Retinal pigment epithelial cell (primary cell): ENCODE measurements around the gene ADAT2.

ENCODE experiments used
- DNase-seq: peaks from one replicate; pipeline ENCODE4 v3.0.0-alpha.2; 2010; ENCODE audit warnings: low read depth
- H3K4me3 ChIP-seq: 2 replicates; pipeline ENCODE4 v1.5.1; 2011; ENCODE audit warnings: mild to moderate bottlenecking, low read length, control low read depth, moderate library complexity
- TF ChIP-seq, protein P1 (sequence below): conservative IDR thresholded peaks from 2 replicates; pipeline ENCODE4 v1.5.1; 2011; ENCODE audit warnings: low read depth, low read length, control low read depth, inconsistent platforms

ADAT2 gene

DNA sequence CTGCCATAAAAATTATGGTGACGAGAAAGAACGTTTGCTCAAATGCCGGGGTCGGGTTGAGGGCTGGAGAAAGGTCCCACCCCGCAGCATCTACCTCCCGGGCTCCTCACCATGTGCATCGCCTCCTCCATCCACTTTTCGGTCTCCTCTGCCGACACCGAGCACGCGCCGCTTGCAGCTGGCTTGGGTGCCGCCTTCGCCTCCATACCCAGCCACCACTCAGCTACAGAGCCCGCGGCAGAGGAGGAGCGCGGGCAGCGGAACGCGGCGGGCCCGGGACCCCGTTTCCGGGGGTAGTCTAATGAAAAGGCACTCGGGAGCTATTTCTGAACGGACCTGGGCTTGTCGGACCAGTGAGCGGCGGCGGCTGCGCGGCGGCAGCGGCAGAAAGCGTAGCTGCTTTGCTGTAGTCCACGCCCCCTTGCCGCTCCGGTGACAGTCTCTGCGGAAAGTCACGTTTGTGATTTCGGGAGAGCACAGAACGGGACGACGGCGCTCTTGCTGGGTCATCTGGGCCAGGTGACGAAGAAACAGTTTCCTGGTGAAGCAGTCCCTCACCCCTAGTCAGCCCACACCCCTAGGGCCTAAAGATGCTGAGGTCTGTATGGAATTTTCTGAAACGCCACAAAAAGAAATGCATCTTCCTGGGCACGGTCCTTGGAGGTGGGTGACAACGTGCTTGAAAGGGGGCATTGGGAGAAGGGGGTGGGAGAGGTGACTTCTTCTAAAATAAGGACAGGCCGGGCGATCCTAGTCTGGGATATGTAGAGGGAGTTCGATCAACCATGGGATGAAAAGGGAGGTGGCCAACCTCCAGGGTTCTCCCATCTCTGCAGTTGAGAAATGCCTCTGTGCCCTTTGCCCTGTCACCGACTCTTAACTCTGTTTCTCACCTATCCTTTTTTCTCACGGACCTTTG, at the start of gene ADAT2, which contains the start of gene PEX3:
ADAT2 (minus strand) TSS at position 243 of the 919 bp plus-strand sequence; CDS start at position 206, 37 bp downstream.
PEX3 (plus strand) TSS at position 353 of the 919 bp plus-strand sequence; CDS start at position 591, 238 bp downstream.
- DNase-seq, result peak; percentile 80
- H3K4me3 ChIP-seq, result peak within 1 kb of the TSS; percentile 90
- TF ChIP-seq, protein P1, sequence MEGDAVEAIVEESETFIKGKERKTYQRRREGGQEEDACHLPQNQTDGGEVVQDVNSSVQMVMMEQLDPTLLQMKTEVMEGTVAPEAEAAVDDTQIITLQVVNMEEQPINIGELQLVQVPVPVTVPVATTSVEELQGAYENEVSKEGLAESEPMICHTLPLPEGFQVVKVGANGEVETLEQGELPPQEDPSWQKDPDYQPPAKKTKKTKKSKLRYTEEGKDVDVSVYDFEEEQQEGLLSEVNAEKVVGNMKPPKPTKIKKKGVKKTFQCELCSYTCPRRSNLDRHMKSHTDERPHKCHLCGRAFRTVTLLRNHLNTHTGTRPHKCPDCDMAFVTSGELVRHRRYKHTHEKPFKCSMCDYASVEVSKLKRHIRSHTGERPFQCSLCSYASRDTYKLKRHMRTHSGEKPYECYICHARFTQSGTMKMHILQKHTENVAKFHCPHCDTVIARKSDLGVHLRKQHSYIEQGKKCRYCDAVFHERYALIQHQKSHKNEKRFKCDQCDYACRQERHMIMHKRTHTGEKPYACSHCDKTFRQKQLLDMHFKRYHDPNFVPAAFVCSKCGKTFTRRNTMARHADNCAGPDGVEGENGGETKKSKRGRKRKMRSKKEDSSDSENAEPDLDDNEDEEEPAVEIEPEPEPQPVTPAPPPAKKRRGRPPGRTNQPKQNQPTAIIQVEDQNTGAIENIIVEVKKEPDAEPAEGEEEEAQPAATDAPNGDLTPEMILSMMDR, result no peak

DNA sequence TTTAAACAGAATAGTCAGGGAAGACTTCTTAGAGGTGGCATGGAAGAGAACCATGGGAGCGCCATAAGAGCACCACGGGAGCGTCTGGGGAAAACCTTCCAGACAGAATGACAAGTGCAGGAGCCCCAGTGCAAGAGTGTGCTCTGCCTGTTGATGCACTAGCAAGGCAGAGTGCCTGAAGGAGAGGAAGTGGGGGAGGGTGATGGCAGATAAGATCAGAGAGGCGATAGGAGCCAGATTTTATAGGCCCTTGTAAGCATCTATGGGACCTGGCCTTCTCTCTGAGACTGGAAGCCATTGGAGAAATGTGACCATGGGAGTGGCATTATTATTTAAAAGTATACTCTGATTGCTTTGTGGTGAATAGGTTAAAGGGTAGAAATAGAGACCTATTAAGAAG, 47.9 kb upstream of the ADAT2 start:
- no peak overlapping the region for H3K4me3 ChIP-seq
- no peak for DNase-seq
- TF ChIP-seq, protein P1, result no peak

DNA sequence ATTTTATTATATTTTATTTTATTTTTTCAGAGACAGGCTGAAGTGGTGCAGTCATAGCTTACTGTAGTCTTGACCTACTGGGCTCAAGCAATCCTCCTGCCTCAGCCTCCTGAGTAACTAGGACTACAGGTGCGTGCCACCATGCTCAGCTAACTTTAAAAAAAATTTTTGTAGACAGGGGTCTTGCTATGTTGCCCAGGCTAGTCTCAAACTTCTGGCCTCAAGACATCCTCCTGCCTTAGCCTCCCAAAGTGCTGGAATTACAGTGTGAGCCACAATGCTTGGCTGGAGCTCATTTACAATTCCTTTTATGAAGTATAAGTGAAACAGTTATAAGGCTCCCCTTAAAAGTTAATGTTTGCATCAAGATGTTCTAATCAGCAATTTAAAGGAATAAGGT, 46.5 kb upstream of the ADAT2 start:
- TF ChIP-seq, protein P1, result no peak
- H3K4me3 ChIP-seq, result no peak overlapping the region
- no peak for DNase-seq

DNA sequence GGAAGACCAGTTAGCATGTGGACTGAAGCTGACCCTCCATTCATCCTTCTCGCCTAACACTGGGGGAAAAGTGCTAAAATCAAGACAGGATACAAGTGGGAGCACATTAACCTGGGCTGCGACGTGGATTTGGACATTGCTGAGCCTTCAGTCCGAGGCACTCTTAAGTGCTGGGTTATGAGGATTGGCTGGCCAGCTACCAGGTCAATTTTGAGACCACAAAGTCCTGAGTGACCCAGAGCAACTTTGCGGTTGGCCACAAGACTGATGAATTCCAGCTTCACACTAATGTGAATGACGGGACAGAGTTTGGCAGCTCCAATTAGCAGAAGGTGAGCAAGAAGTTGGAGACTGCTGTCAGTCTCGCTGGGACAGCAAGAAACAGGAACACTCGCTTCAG, 40.3 kb upstream of the ADAT2 start:
- no peak for DNase-seq
- TF ChIP-seq, protein P1, result no peak

DNA sequence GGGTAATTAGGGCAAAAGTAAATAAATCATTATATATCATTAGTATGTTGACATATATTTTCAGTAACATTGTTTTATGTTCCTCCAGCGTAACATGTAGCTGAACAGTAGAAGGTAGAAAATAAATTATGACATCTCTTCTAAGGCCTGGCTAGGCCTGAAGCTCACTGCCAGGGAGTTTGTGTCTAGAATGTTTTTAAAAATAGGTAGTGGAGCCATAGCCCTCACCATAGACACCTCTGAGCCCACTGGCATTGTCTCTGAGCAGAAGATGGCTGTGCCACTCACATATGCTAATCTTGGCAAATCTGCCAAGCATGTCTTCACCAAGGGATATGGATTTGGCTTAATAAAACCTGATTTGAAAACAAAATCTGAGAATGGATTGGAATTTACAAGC, 39.7 kb upstream of the ADAT2 start:
- H3K4me3 ChIP-seq, result no peak overlapping the region
- no peak for DNase-seq

More for the DNA sequence above, 40.3 kb upstream of the ADAT2 start:
- no peak overlapping the region for H3K4me3 ChIP-seq

DNA sequence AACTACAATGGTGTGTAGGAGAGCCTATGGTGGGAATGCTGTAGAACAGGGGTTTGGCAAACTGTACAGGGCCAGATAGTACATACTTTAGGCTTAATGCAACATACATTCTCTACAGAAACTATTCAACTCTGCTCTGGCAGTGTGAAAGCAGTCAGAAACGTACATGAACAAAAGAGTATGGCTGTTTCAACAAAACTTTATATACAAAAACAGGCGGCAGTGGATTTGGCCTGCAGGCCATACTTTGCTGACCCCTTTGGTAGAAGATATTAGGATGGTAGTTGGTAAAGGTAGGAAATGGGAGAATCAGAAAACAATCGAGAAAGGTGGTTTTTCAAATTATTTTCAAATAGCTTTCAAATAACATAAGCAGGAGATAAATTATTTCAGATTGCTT, 36.3 kb upstream of the ADAT2 start:
- TF ChIP-seq, protein P1, result no peak
- no peak overlapping the region for H3K4me3 ChIP-seq
- DNase-seq, result no peak

More for the DNA sequence above, 39.7 kb upstream of the ADAT2 start:
- TF ChIP-seq, protein P1, result no peak

DNA sequence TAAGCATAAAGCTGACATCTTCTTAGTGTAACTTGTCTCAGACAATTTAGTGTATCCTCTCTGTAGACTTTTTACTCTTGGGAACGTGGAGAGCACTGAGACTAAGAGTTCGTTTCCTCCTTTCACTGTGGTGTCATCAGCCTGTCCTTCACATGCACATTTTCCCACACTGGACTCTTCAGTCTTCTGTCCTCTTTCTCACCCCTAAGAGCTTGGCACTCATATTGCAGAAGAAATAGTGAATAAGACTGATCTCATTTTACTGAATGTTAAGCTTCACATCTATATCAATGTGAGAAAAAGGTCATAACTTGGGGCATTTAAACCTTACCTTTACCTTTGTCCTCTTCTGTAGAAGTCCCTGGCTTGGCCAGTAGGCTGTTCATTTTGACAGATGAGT, 35.5 kb upstream of the ADAT2 start:
- H3K4me3 ChIP-seq, result no peak overlapping the region
- DNase-seq, result no peak
- TF ChIP-seq, protein P1, result no peak
